SK-N-SH treated with all-trans-retinoic acid at 6 μM for 48 hours (cell line): ENCODE results near the gene PKP4.

ENCODE experiments used
- ATAC-seq: fragments of 200-7000 bp; cut with Tn5 transposase; 3 replicates; pipeline ENCODE4 v1.9.1; 2020; ENCODE audit warnings: mild to moderate bottlenecking, moderate library complexity
- ARNTL ChIP-seq: fragments of 450-650 bp; formaldehyde crosslinking; IDR thresholded peaks from 2 replicates; pipeline ENCODE4 v1.5.0; 2020; ENCODE audit warnings: low read depth, mild to moderate bottlenecking, moderate library complexity, borderline replicate concordance
- BACH2 ChIP-seq: fragments of 250-450 bp; sonication (Bioruptor Pico); IDR thresholded peaks from 2 replicates; pipeline ENCODE4 v1.9.0; 2021; ENCODE audit warnings: mild to moderate bottlenecking, borderline replicate concordance
- CREB5 ChIP-seq: fragments of 250-450 bp; sonication (Bioruptor Pico); IDR thresholded peaks from 2 replicates; pipeline ENCODE4 v1.5.1; 2020; ENCODE audit warnings: low read depth, mild to moderate bottlenecking, moderate library complexity
- CSDC2 ChIP-seq: fragments of 250-450 bp; sonication (Bioruptor Pico); IDR thresholded peaks from 2 replicates; pipeline ENCODE4 v1.5.0; 2020; ENCODE audit warnings: mild to moderate bottlenecking, moderate library complexity
- CSRNP3 ChIP-seq: fragments of 250-450 bp; sonication (Bioruptor Pico); IDR thresholded peaks from 2 replicates; pipeline ENCODE4 v1.5.1; 2021; ENCODE audit warnings: mild to moderate bottlenecking, moderate library complexity
- ESRRG ChIP-seq: fragments of 250-450 bp; sonication (Bioruptor Pico); IDR thresholded peaks from 2 replicates; pipeline ENCODE4 v1.6.1; 2021; ENCODE audit warnings: mild to moderate bottlenecking
- OSR1 ChIP-seq: fragments of 250-450 bp; sonication (Bioruptor Pico); IDR thresholded peaks from 2 replicates; pipeline ENCODE4 v1.8.0; 2022; ENCODE audit warnings: moderate library complexity, mild to moderate bottlenecking, inconsistent platforms
- PATZ1 ChIP-seq: fragments of 250-450 bp; sonication (Bioruptor Pico); IDR thresholded peaks from 2 replicates; pipeline ENCODE4 v1.8.0; 2020; ENCODE audit warnings: mild to moderate bottlenecking, moderate library complexity, borderline replicate concordance
- POU6F1 ChIP-seq: fragments of 250-450 bp; sonication (Bioruptor Pico); IDR thresholded peaks from 2 replicates; pipeline ENCODE4 v1.8.0; 2021; ENCODE audit warnings: low read depth, mild to moderate bottlenecking, moderate library complexity, borderline replicate concordance
- PPARA ChIP-seq: fragments of 250-450 bp; sonication (Bioruptor Pico); IDR thresholded peaks from 2 replicates; pipeline ENCODE4 v1.5.0; 2020; ENCODE audit warnings: mild to moderate bottlenecking, borderline replicate concordance
- RARB ChIP-seq: fragments of 250-450 bp; sonication (Bioruptor Pico); IDR thresholded peaks from 2 replicates; pipeline ENCODE4 v1.8.0; 2021; ENCODE audit warnings: mild to moderate bottlenecking, moderate library complexity
- SNAI2 ChIP-seq: fragments of 250-450 bp; sonication (Bioruptor Pico); IDR thresholded peaks from 2 replicates; pipeline ENCODE4 v1.5.0; 2020; ENCODE audit warnings: mild to moderate bottlenecking, moderate library complexity
- TCF4 ChIP-seq: fragments of 250-450 bp; sonication (Bioruptor Pico); IDR thresholded peaks from 2 replicates; pipeline ENCODE4 v1.8.0; 2021; ENCODE audit warnings: mild to moderate bottlenecking, moderate library complexity, borderline replicate concordance
- TOX ChIP-seq: fragments of 250-450 bp; sonication (Bioruptor Pico); IDR thresholded peaks from 2 replicates; pipeline ENCODE4 v1.8.0; 2021; ENCODE audit warnings: mild to moderate bottlenecking, moderate library complexity, borderline replicate concordance
- TSHZ2 ChIP-seq: fragments of 250-450 bp; sonication (Bioruptor Pico); IDR thresholded peaks from 2 replicates; pipeline ENCODE4 v1.5.0; 2020; ENCODE audit warnings: mild to moderate bottlenecking, moderate library complexity
- ZC3H10 ChIP-seq: fragments of 250-450 bp; sonication (Bioruptor Pico); IDR thresholded peaks from 2 replicates; pipeline ENCODE4 v1.5.1; 2021; ENCODE audit warnings: mild to moderate bottlenecking, moderate library complexity
- ZFP3 ChIP-seq: fragments of 250-450 bp; sonication (Bioruptor Pico); IDR thresholded peaks from 2 replicates; pipeline ENCODE4 v1.5.0; 2020; ENCODE audit warnings: mild to moderate bottlenecking, moderate library complexity
- ZNF565 ChIP-seq: fragments of 450-650 bp; formaldehyde crosslinking; conservative IDR thresholded peaks from 2 replicates; pipeline ENCODE4 v1.5.0; 2020; ENCODE audit warnings: low read depth, mild to moderate bottlenecking, moderate library complexity
- ZNF70 ChIP-seq: fragments of 450-650 bp; formaldehyde crosslinking; IDR thresholded peaks from 2 replicates; pipeline ENCODE4 v1.5.0; 2020; ENCODE audit warnings: mild to moderate bottlenecking, moderate library complexity
- ZNF8 ChIP-seq: fragments of 450-650 bp; formaldehyde crosslinking; IDR thresholded peaks from 2 replicates; pipeline ENCODE4 v1.5.0; 2020; ENCODE audit warnings: mild to moderate bottlenecking, moderate library complexity

PKP4 gene

DNA sequence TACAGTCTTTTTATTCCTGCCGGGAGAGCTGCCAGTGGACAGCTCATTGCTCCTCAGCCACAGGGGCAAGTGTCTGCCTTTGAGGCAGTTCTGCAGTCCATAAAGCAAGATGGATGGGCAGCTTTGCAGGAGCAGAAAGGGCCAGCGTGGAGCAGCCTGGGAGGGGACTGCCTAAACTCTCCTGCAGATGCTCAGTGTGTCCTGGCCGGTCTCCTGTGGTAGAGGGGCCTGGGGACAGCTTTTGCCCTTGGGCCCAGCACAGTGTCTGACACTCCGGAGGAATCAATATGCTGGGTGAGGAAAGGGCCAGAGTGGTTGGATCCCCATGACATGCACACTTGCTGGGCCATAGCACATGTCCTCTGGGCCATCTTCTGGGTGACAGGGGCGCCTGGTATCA, 272.7 kb downstream of the PKP4 start (continued):
- TF ChIP-seq TSHZ2 (CRISPR knock-in tag) (no peak), RARB (CRISPR knock-in tag) (no peak), TCF4 (CRISPR knock-in tag) (no peak), BACH2 (CRISPR knock-in tag) (no peak), POU6F1 (CRISPR knock-in tag) (no peak), ZC3H10 (CRISPR knock-in tag) (no peak), CREB5 (no peak), TOX (no peak)

- ATAC-seq, result no peak
- TF ChIP-seq ZNF8 (CRISPR knock-in tag) (no peak), PPARA (CRISPR knock-in tag) (no peak), PATZ1 (CRISPR knock-in tag) (no peak), BACH2 (CRISPR knock-in tag) (no peak), TOX (no peak), TSHZ2 (CRISPR knock-in tag) (no peak), OSR1 (no peak), ESRRG (CRISPR knock-in tag) (no peak), ZFP3 (CRISPR knock-in tag) (no peak), ZNF70 (no peak)
Measured at GRCh38 chr2:158729873-158730620, 273.3 kb downstream of the PKP4 start.

DNA sequence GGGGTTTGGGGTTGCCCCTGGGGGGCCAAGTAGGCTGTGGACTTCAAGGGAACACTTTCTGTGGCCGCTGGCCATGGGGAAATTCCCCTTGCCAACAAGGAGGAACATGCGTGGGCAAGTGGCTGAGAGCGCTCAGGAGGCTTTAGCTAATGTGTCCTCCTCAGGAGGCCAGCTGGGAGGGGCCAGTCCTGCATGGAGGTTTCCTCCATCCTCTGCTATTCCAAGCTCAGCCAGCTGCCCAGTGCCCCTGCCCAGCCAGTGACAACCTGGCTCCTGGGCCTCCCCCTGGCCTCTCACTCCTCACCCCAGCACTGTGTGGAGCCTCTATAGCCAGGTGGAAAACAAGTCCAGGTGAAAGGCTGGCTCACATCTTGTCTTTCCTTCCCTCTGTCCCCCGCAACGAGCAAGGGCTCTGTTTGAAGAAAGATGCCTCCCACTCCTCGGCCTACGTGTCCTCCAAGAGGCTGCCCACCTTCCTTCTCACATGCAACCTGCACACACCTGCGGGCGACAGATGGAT, 273.9 kb downstream of the PKP4 start:
- ATAC-seq, result no peak
- no peak for TF ChIP-seq RARB (CRISPR knock-in tag)
- no peak for TF ChIP-seq CSRNP3
- TF ChIP-seq ZNF565 (CRISPR knock-in tag), result no peak
- no peak for TF ChIP-seq SNAI2 (CRISPR knock-in tag)
- no peak for TF ChIP-seq TOX
- TF ChIP-seq ESRRG (CRISPR knock-in tag), result no peak
- no peak for TF ChIP-seq ARNTL (CRISPR knock-in tag)
- no peak for TF ChIP-seq ZC3H10 (CRISPR knock-in tag)
- TF ChIP-seq CSDC2 (CRISPR knock-in tag), result no peak
- TF ChIP-seq CREB5, result no peak
- no peak for TF ChIP-seq OSR1
- TF ChIP-seq BACH2 (CRISPR knock-in tag), result no peak
- TF ChIP-seq ZFP3 (CRISPR knock-in tag), result no peak
